ENCODE measurements around the gene PSMD1.
A peak's percentile ranks its signal among the peaks of the same experiment; 100 is the strongest.
"Not testable (repeated sequence)": the region's sequence is repeated elsewhere in the genome, so short reads cannot be mapped to it uniquely, and the experiment has no call there.

Gene PSMD1

DNA sequence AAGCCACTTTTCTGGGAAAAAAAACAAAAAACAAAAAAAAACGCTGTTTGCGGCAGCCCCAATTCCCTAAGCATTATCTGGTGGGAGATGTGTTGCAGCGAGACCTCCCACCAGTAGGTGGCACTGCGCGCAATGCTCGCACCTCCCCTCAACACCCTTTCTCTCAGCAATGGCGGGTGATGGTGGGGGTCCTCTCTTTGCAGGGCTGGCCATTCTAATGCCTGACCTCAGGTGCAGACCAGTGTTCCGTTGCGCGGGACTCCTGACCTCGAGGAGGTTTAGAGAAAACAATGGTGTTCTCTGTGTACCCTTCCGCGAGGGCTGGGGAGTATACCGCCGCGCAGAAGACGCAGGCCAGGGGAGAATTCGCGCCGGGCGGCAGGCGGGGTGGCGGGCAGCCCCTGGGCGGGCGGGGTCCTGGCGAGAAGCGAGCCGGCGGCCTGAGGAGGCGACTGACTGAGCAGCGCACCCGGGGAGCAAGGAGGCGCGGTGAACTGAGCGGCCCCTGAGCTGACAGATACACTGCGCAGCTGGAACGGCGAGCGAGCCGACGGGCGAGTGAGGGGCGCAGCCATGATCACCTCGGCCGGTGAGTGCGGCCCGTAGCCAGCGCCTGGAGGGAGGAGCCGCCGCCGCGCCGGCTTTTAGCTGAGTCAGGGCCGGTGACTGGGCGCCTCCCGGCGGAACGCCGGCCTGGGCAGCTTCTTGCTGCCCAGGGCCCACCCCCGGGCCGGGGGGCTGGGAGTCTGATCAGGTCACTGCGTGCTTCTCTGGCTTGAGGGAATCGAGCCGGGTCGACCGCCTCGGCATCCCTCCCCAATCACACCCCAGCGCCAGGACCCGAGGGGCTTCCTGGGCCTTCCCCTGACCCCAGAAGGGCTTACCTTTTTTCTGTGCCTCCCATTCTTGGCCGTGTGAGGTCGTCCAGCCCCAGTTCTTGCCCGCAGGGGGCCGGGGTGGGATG is at the start of gene PSMD1:
Gene PSMD1 (plus strand): TSS at position 415 of the 964 bp plus-strand sequence. CDS start 159 bp downstream, at position 574.
- DNase-seq = peak; percentile 83

DNA sequence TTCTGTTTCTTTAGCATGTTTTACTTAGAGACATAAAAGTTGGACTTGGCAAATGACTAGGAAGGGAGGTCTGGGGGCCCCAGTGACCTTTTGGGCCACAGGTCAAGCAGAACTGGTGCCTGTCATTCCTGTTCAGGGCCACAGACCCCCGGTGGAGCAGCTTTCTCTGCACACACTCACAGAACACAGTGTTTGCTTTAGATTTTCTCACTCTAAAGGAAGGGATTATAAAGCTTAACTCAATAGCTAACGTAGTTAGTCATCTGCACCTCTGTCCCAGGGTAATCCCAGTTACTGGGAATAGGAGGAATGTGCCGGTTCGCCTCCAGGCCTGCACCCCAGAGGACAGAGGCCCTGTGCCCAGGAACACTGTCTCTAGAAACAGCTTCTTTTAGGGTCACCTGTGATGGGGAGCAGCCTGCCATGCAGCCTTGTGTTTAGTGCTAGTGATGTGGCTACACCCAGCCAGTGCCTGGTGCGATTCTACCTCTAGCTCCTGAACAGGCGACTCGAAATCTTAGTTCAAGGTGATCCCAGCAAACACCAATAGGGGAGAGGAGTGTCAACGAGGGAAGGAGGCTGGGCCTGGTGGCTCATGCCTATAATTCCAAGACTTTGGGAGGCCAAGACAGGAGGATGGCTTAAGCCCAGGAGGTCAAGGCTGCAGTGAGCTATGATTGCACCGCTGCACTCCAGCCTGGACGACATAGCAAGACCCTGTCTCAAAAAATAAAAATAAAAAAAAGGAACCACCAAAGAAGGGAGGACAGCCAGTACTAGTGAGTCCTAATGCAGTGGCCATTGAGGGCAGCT is 49.2 kb upstream of the PSMD1 start:
- no peak for DNase-seq

GRCh38 chr2:231008131-231008530 is 48.5 kb upstream of the PSMD1 start:
- no peak for DNase-seq

GRCh38 chr2:231009236-231009919 is 47.3 kb upstream of the PSMD1 start:
- DNase-seq = no peak

- no peak for DNase-seq
These were observed 46.4 kb upstream of the PSMD1 start for GRCh38 chr2:231010201-231010730.

GRCh38 chr2:231011526-231011925 is 45.1 kb upstream of the PSMD1 start:
- no peak for DNase-seq

GRCh38 chr2:231012463-231012862 is 44.2 kb upstream of the PSMD1 start:
- no peak for DNase-seq

DNA sequence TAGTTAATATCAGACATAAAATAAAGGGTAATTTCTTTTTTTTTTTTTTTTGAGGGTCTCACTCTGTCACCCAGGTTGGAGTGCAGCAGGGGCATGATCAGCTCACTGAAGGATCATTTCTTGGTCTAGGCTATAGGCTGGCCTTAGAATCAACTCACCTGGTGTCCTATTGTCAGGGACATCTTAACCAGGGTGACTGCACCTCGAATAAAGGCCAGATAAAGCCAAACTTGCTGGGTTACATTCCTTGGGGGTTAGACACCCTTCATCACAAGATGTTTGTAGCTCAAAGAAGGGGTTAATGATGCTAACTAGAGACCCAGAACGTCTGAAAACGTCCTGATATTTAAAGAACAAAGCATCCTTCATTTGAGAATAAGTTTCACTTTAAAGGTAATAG is 42.8 kb upstream of the PSMD1 start:
- DNase-seq = no peak

GRCh38 chr2:231015478-231015877 is 41.2 kb upstream of the PSMD1 start:
- no peak for DNase-seq

- no peak for DNase-seq
These were observed 40.7 kb upstream of the PSMD1 start for GRCh38 chr2:231015926-231016325.

- DNase-seq = no peak
These were observed 40.0 kb upstream of the PSMD1 start for GRCh38 chr2:231016566-231017230.

- DNase-seq = no peak
These were observed 39.5 kb upstream of the PSMD1 start for GRCh38 chr2:231017231-231017598.

- DNase-seq = no peak
These were observed 38.5 kb upstream of the PSMD1 start for GRCh38 chr2:231018184-231018583.

GRCh38 chr2:231025059-231025458 is 31.6 kb upstream of the PSMD1 start:
- DNase-seq = not testable (repeated sequence)

DNA sequence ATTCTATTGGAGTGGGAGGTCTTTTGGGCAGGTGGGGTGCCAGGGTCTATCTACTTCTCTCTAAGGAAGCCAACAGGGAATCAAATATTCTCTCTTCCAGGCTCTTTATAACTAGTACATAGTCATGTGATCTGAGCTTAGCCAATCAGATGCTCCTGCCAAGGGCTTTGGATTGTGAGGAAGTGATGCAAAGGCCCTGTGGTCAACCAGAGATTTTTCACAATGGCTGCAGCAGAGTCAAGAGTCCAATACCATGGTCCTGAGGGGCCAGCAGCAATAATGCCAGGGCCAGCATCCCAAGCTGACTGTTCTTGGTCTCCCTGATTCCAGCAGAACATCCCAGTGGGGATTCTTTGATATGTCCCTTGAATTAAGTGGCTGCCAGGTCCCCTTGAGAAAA is 27.8 kb upstream of the PSMD1 start:
- DNase-seq = no peak

DNA sequence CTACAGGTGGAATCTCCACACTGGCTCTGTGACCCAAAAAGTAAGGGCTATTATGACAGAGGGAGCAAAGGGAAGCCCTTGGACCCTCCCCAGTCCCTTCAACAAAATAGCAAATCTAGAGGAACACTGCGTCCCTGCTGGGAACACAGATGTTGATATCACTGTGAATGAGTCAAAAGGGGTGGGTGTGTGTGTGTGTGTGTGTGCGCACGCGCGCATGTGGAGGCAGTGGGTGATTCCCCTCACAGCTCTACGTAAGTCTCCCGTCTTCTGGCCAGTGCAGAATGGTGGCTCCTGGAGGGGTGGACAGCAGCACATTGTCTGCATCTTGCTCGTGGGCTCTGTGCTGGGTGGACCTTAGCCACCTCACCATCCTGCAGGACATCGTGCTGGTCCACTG is 27.1 kb upstream of the PSMD1 start:
- DNase-seq = no peak

GRCh38 chr2:231030725-231031124 is 25.9 kb upstream of the PSMD1 start:
- DNase-seq = no peak

GRCh38 chr2:231032575-231033140 is 24.0 kb upstream of the PSMD1 start:
- DNase-seq = peak; percentile 17

DNA sequence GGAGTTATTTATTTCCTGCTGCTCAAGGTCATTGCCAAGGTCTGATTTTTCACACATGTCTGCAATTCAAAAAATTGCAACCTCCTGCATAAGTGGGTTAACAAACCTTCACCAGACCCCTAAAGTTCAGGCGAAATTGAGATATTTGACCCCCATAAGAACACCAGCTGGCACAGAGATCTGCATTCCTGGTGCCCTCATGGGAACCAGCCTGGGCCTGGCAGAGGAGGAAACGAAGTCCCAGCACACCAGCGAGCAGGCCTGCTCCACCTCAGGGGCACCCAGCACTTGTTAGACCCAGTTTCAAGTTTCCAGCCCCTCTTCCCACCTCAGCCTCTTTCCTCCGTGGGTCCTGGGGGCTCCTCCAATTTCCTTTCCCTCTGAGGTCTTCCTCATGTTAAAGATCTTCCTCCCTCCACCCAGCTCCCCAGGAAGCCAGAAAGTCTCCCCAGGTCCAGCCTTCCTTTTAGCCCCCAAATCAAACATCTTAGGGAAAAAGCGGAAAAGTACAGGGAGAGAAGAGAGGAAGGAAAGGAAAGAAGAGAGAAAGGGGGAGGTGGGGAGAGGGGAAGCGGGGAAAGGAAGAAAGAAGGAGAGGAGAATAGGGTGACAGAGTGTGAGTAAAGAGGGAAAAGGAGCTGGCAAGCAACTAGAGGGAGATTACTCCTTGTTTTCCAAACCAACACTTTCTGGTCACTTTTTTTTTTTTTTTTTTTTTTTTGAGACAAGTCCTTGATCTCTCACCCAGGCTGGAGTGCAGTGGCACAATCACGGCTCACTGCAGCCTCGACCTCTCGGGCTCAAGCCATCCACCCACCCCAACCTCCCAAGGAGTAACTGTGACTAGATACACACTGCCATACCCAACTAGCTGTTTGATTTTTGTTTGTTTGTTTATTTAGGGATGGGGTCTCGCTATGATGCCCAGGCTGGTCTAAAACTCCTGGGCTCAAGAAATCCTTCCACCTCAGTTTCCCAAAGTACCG is 23.2 kb upstream of the PSMD1 start:
- no peak for DNase-seq

GRCh38 chr2:231034291-231034882 is 22.3 kb upstream of the PSMD1 start:
- no peak for DNase-seq
